KMS-11 (cell line): ENCODE measurements around the gene INSC.

ENCODE experiments used
- H2AFZ ChIP-seq: fragments of 200-600 bp; sonication (generic); 2 replicates; pipeline ENCODE4 v1.6.1; 2016; ENCODE audit warnings: antibody characterized with exemption, mixed run types, low read depth
- H3K27ac ChIP-seq: fragments of 200-600 bp; sonication (generic); 2 replicates; pipeline ENCODE4 v1.6.1; 2016; ENCODE audit warnings: mild to moderate bottlenecking, mixed run types
- H3K27me3 ChIP-seq: fragments of 200-600 bp; sonication (generic); 2 replicates; pipeline ENCODE4 v1.6.1; 2017; ENCODE audit warnings: mild to moderate bottlenecking, low read depth, mixed run types, moderate library complexity; ENCODE audit not compliant: insufficient read depth
- H3K36me3 ChIP-seq: fragments of 200-600 bp; sonication (generic); 2 replicates; pipeline ENCODE4 v1.6.1; 2017; ENCODE audit warnings: mild to moderate bottlenecking, mixed run types; ENCODE audit not compliant: insufficient read depth
- H3K4me1 ChIP-seq: fragments of 200-600 bp; sonication (generic); 2 replicates; pipeline ENCODE4 v1.6.1; 2016; ENCODE audit warnings: mild to moderate bottlenecking, low read depth, mixed run types; ENCODE audit not compliant: poor library complexity, severe bottlenecking
- H3K4me2 ChIP-seq: fragments of 200-600 bp; sonication (generic); 2 replicates; pipeline ENCODE4 v1.7.0; 2016; ENCODE audit warnings: mild to moderate bottlenecking, mixed run types
- H3K4me3 ChIP-seq: fragments of 200-600 bp; sonication (generic); IDR thresholded peaks from 2 replicates; pipeline ENCODE4 v1.6.1; 2017; ENCODE audit warnings: low read depth, low read length, mixed read lengths; ENCODE audit not compliant: insufficient read depth
- H3K79me2 ChIP-seq: fragments of 200-600 bp; sonication (generic); 2 replicates; pipeline ENCODE4 v1.6.1; 2016; ENCODE audit warnings: low read depth, mixed run types; ENCODE audit not compliant: insufficient read depth
- H3K9ac ChIP-seq: fragments of 200-600 bp; sonication (generic); 2 replicates; pipeline ENCODE4 v1.6.1; 2016; ENCODE audit warnings: mild to moderate bottlenecking, mixed run types
- H4K20me1 ChIP-seq: fragments of 200-600 bp; sonication (generic); 2 replicates; pipeline ENCODE4 v1.6.1; 2016; ENCODE audit warnings: mild to moderate bottlenecking, mixed run types; ENCODE audit not compliant: insufficient read depth
- TF ChIP-seq, protein P1 (sequence below): fragments of 200-600 bp; sonication (generic); conservative IDR thresholded peaks from 2 replicates; pipeline ENCODE4 v1.6.1; 2017; ENCODE audit warnings: low read depth, mild to moderate bottlenecking, antibody characterized with exemption, low read length, moderate library complexity, mixed read lengths

The INSC gene

DNA sequence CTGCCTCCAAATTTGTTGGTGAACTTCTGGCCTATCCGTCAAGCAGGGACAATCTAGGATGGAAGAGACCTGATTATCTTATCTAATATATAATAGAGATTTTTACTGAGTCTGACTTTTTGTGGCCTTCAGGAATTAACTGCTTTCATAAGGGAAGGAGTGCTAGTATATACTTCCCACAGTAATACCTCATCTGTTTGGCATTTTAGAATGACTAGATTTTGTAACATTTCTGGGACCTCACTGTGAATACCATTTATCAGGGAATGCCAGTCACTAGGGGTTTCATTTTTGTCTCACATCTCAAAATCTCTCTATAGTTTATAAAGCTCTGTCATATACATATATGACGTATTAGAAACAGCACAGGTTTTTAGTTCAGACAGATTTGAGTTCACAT lies 114.3 kb downstream of the INSC start:
- no peak overlapping the region for H3K27ac ChIP-seq
- no peak overlapping the region for H3K4me3 ChIP-seq
- no peak overlapping the region for H2AFZ ChIP-seq
- peaks cover under 1% of the 10 kb centered on the region for H3K4me1 ChIP-seq
- no peaks in the 10 kb centered on the region for H3K36me3 ChIP-seq
- no peaks in the 10 kb centered on the region for H4K20me1 ChIP-seq
- TF ChIP-seq, protein P1, sequence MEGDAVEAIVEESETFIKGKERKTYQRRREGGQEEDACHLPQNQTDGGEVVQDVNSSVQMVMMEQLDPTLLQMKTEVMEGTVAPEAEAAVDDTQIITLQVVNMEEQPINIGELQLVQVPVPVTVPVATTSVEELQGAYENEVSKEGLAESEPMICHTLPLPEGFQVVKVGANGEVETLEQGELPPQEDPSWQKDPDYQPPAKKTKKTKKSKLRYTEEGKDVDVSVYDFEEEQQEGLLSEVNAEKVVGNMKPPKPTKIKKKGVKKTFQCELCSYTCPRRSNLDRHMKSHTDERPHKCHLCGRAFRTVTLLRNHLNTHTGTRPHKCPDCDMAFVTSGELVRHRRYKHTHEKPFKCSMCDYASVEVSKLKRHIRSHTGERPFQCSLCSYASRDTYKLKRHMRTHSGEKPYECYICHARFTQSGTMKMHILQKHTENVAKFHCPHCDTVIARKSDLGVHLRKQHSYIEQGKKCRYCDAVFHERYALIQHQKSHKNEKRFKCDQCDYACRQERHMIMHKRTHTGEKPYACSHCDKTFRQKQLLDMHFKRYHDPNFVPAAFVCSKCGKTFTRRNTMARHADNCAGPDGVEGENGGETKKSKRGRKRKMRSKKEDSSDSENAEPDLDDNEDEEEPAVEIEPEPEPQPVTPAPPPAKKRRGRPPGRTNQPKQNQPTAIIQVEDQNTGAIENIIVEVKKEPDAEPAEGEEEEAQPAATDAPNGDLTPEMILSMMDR = no peak
- H3K4me2 ChIP-seq = no peak overlapping the region
- H3K9ac ChIP-seq = no peak overlapping the region
- no peaks in the 10 kb centered on the region for H3K27me3 ChIP-seq
- no peaks in the 10 kb centered on the region for H3K79me2 ChIP-seq

DNA sequence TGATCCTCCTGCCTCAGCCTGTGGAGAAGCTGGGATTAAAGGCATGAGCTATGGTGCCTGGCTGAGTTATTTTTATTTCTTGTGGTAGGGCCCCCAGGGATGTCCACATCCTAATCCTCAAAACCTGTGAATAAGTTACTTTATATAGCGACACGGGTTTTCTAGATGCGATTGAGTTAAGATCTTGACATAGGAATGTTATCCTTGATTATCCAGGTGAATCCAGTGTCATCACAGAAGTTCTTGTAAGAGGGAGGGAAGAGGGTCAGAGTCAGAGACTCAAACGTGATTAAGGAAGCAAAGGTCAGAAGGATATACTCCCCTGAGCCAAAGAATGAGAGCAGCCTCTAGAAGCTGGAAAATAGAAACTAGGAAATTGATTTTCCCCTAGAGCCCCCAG lies 117.8 kb downstream of the INSC start:
- Histone ChIP-seq H3K4me1 (peaks cover 12% of the 10 kb centered on the region), H3K27me3 (no peaks in the 10 kb centered on the region), H2AFZ (no peak overlapping the region), H3K4me2 (no peak overlapping the region), H3K4me3 (no peak overlapping the region), H3K9ac (no peak overlapping the region), H3K36me3 (no peaks in the 10 kb centered on the region), H4K20me1 (no peaks in the 10 kb centered on the region), H3K79me2 (no peaks in the 10 kb centered on the region), H3K27ac (no peak overlapping the region)
- TF ChIP-seq, protein P1 = no peak

DNA sequence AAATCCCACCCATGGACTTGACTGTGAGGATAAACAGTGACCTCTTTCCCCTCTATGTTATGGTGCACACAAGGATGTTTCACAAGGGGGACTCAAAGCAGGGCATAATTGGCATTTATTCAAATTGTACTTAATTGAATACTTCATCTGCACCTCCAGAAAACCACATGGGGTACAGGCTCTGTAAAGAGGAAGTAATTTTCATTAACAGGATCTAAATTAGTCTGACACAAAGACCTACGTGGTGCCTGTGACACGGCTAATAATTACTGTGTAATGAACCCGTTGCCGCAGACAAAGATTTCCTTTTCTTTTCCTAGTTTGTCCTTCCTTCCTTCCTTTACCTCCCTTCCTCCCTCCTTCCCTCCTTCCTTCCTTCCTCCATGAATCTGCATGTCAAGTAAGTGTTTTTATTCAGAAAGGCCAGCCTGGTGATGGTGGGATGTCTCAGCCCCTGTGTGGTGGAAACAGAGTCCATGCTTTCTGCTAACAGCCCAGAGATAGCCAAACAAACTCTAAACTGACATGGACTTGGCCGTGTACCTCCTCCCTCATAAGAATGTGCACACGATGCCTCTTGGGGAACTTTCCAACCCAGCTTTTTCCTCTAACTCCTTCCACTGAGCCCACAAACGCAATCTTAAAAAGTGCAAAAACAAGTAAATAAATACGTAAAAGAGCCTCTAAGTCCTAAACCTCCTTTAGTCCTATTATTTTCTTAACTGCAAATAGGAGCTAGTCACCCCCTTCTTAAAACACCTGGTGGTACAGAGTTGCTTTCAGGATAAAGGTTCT lies 118.8 kb downstream of the INSC start:
- H3K4me3 ChIP-seq = no peak overlapping the region
- H2AFZ ChIP-seq = no peak overlapping the region
- H4K20me1 ChIP-seq = no peaks in the 10 kb centered on the region
- H3K9ac ChIP-seq = no peak overlapping the region
- H3K79me2 ChIP-seq = no peaks in the 10 kb centered on the region
- TF ChIP-seq, protein P1 = no peak
- no peaks in the 10 kb centered on the region for H3K27me3 ChIP-seq
- H3K27ac ChIP-seq = no peak overlapping the region
- no peak overlapping the region for H3K4me2 ChIP-seq
- peaks cover 12% of the 10 kb centered on the region for H3K4me1 ChIP-seq
- no peaks in the 10 kb centered on the region for H3K36me3 ChIP-seq

DNA sequence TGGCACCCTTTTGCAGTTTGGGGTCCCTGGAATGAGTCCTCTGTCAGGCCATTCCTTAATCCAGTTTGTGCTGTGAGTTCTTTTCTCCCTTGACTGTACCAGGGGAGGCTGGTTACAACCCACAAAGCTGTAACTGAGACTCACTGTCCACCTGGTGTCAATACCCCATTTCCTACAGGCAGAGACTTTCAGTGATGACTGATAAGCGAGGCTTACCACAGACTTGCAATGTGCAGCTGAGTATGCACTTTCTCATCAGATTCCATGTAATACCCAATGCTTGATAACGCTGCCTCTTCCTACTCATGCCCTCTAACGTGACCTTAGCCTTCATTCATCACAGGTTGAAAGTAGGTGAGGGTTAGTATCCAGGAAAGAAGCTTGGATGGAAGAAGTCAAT lies 120.1 kb downstream of the INSC start:
- Histone ChIP-seq H3K9ac (no peak overlapping the region), H3K4me2 (no peak overlapping the region), H2AFZ (no peak overlapping the region), H3K79me2 (no peaks in the 10 kb centered on the region), H3K36me3 (no peaks in the 10 kb centered on the region), H3K4me3 (no peak overlapping the region), H3K4me1 (peaks cover 12% of the 10 kb centered on the region), H3K27me3 (no peaks in the 10 kb centered on the region), H4K20me1 (no peaks in the 10 kb centered on the region), H3K27ac (no peak overlapping the region)
- TF ChIP-seq, protein P1 = no peak
